BJ (cell line): ENCODE data around the gene TMEM140. TPM values are rescaled to one million over a fixed set of nuclear protein-coding genes. Genes with fewer than 3 reads are reported as not detected.

Experiments used
- CTCF ChIA-PET: fragments of 350-600 bp; formaldehyde crosslinking; extraction: SDS; loops from one replicate; lab custom pipeline; 2021; ENCODE audit warnings: antibody characterized with exemption, inconsistent platforms; lab: Yijun Ruan, JAX
- POLR2A ChIA-PET: fragments of 300-600 bp; sonication (Branson Sonifier 250); formaldehyde crosslinking; extraction: SDS; loops from one replicate; lab custom pipeline; 2021; ENCODE audit warnings: antibody characterized with exemption; lab: Charles Lee
- DNase-seq: peaks from one replicate; pipeline ENCODE4 v3.0.0-alpha.2; 2011; ENCODE audit warnings: low read depth
- H3K27me3 ChIP-seq: 2 replicates; pipeline ENCODE4 v1.6.0; 2011; ENCODE audit warnings: low read length; ENCODE audit not compliant: control insufficient read depth, insufficient read depth
- H3K36me3 ChIP-seq: 2 replicates; pipeline ENCODE4 v1.5.1; 2011; ENCODE audit warnings: low read length; ENCODE audit not compliant: control insufficient read depth, insufficient read depth
- H3K4me3 ChIP-seq: 2 replicates; pipeline ENCODE4 v1.5.1; 2011; ENCODE audit warnings: low read depth, mild to moderate bottlenecking, control low read depth, low read length
- polyA plus RNA-seq: library from polyadenylated mRNA; depleted of rRNA; stranded (reverse); fragments of >200 nt; gene quantifications from 2 replicates; pipeline ENCODE4 v1.2.3, GENCODE V29; 2011
- TF ChIP-seq, protein P1 (sequence below): IDR thresholded peaks from 2 replicates; pipeline ENCODE4 v1.5.1; 2011; ENCODE audit warnings: low read depth, mild to moderate bottlenecking, control low read depth, inconsistent platforms, low read length, moderate library complexity; ENCODE audit not compliant: insufficient read depth

The TMEM140 gene
- polyA plus RNA-seq, 1 experiment = 5.5 TPM

DNA sequence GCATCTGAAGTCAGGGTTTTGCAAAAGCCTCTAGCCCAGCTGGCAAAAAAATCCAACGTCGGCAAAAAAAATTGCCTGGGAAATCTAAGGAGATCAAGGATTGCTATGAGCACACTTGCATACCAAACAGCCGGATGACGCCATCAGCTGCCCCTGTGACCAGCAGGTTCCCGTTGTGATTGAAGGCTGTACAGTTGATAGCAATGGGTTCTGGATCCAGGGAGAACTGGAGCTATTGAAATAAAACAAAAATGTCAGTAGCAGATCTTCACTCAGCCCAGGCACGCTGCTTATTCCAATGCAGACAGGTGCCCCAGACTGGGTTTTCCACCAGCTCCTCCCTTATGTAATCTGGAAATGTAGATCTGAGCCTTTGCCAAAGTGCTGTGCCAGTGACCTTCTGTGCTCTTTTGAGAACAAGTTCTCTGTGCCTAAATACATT lies 41.4 kb downstream of the TMEM140 start:
- POLR2A ChIA-PET = no interaction called here

DNA sequence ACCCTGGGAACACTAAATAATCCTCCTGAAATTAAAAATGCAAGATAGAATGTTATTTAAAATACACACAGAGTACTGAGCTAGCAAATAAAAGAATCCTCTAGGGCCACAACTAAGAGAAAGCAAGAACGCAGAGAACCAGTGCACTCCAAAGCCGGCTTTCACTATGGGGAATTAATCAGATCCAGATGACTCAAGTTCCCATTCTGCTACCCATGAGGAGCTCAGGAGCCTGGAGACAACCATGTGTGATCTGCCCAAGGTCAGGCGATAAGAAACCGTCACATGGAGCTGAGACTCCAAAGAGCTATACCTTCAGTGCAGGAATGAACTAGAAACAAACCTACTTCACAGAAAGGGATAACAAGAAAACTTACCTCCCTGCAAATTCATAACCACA lies 42.1 kb downstream of the TMEM140 start:
- Histone ChIP-seq H3K4me3 (no peak overlapping the region), H3K36me3 (peaks cover 22% of the 10 kb centered on the region), H3K27me3 (no peaks in the 10 kb centered on the region)
- TF ChIP-seq, protein P1, sequence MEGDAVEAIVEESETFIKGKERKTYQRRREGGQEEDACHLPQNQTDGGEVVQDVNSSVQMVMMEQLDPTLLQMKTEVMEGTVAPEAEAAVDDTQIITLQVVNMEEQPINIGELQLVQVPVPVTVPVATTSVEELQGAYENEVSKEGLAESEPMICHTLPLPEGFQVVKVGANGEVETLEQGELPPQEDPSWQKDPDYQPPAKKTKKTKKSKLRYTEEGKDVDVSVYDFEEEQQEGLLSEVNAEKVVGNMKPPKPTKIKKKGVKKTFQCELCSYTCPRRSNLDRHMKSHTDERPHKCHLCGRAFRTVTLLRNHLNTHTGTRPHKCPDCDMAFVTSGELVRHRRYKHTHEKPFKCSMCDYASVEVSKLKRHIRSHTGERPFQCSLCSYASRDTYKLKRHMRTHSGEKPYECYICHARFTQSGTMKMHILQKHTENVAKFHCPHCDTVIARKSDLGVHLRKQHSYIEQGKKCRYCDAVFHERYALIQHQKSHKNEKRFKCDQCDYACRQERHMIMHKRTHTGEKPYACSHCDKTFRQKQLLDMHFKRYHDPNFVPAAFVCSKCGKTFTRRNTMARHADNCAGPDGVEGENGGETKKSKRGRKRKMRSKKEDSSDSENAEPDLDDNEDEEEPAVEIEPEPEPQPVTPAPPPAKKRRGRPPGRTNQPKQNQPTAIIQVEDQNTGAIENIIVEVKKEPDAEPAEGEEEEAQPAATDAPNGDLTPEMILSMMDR = no peak
- ChIA-PET POLR2A (no interaction called here), CTCF (interaction anchor here (0.6 to 1.1 kb wide), 3 partner anchors 12 to 378 kb away, joined by 3 read pairs; no protein-coding TSS in a partner anchor)
- no peak for DNase-seq

More for the DNA sequence above, 41.4 kb downstream of the TMEM140 start:
- Histone ChIP-seq H3K36me3 (peaks cover 24% of the 10 kb centered on the region), H3K27me3 (no peaks in the 10 kb centered on the region), H3K4me3 (no peak overlapping the region)
- DNase-seq = no peak
- TF ChIP-seq, protein P1 = no peak
- CTCF ChIA-PET = interaction anchor here (0.9 kb wide), 1 partner anchor 15 kb away, joined by 3 read pairs; no protein-coding TSS in a partner anchor

DNA sequence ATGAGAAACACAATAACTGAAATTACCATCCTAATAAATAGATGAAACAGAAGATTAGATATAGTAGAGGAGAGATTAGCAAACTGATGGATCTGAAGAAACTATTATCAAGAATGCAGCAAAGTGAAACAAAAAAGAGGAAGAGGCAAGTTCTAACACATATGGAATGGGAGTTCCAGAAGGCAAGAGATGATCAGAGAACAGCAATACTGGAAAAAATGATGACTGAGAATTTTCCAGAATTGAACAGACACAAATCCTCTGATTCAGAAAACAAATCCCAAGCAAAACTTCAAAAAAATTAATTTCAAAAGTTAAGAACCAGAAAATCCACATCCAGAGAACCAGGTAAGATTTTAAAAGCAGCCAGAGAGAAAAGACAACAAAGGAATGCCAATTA lies 42.8 kb downstream of the TMEM140 start:
- H3K36me3 ChIP-seq = peaks cover 19% of the 10 kb centered on the region
- DNase-seq = no peak
- H3K27me3 ChIP-seq = no peaks in the 10 kb centered on the region
- no peak overlapping the region for H3K4me3 ChIP-seq
- ChIA-PET CTCF (interaction anchor here (1.1 kb wide), 1 partner anchor 14 kb away, joined by 3 read pairs; no protein-coding TSS in a partner anchor), POLR2A (no interaction called here)
- TF ChIP-seq, protein P1 = no peak

DNA sequence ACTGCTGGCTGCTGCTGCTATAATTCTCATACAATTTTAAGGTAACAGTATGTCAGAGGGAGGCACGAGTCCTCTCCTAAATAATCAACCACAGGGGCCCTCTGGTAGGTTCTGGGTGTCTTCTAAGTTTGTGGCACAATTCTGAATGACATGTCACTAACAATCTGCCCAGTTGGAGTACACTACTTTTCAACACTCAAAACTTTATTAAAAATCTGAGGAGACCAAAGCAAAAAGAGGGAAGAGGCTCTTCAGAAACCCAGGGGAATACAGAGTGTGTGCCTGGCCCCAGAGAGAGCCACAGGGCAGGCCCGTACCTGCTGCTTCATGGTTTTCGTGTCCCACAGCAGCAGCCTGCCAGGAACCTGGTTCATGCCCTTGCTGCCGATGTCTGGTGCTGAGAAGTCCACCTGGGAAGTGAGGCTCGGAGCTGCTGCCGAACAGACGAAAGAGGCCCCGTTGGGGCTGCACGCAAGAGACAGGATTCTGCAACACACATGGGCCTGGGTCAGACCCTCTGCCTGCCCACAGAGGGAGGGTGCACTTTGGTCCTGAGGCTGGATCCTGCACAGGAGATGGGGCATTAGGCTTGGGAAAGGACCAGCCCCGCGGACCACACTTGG lies 45.2 kb downstream of the TMEM140 start:
- Histone ChIP-seq H3K36me3 (peaks cover 17% of the 10 kb centered on the region), H3K27me3 (no peaks in the 10 kb centered on the region), H3K4me3 (no peak overlapping the region)
- CTCF ChIA-PET = interaction anchor here (1.5 kb wide), 1 partner anchor 503 kb away, joined by 3 read pairs; no protein-coding TSS in a partner anchor
- TF ChIP-seq, protein P1 = no peak
- POLR2A ChIA-PET = interaction anchor here (0.7 to 1.2 kb wide), 2 partner anchors 24 to 503 kb away, joined by 3 to 5 read pairs; no protein-coding TSS in a partner anchor
- DNase-seq = no peak

DNA sequence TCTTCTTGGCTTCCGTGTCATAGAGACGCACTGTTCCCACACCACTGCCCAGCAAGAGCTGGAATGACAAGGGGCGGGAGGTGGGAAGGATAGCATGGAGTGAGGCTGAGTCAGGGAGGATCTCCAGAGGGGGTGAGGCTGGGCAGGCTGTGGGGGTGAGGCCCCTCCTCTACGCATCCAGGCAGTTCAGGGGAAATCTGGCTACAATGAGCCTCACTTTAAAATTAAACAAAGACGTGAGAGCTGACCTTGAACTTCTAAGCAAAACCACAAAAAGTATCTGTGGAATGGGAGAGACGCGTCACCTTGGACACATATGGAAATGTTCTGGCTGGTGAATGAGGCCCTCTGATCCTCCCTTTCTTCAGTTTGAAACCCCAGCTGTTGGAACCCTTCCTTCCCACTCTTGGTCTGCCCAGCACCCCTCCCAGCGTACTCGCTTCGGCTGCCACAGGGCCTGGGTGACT lies 45.8 kb downstream of the TMEM140 start:
- TF ChIP-seq, protein P1 = no peak
- H3K4me3 ChIP-seq = no peak overlapping the region
- peaks cover 11% of the 10 kb centered on the region for H3K36me3 ChIP-seq
- ChIA-PET POLR2A (interaction anchor here (0.5 to 1.2 kb wide), 3 partner anchors 24 to 504 kb away, joined by 3 to 5 read pairs (median 3); no protein-coding TSS in a partner anchor), CTCF (interaction anchor here (1.5 kb wide), 1 partner anchor 503 kb away, joined by 3 read pairs; no protein-coding TSS in a partner anchor)
- H3K27me3 ChIP-seq = no peaks in the 10 kb centered on the region
- DNase-seq = peak; percentile 97
